NCI-H524 treated with DMSO at 0.1 percent for 48 hours (cell line): ENCODE results near the gene LARGE1.

Experiments
- DNase-seq: peaks from one replicate; lab custom pipeline; 2025; lab: John Stamatoyannopoulos, UW

LARGE1 gene

DNA sequence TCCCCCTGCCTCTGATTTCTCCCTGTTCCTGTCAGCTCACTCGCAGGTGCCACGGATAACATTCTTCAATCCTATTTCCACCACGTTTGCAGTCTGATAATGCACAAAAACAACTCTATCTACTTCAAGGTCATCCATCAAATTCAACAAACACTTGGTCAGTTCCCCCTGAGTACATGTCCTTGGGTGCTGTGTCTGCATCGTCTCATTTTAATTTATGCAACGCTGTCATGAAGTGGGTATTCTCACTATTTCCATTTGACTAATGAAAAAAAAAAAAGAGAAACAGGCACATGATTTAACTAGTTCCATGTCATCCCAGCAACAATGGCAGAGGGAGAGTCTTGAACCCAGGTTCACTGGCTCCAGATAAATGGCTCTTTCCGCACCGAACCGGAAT is 262.6 kb downstream of the LARGE1 start:
- no peak for DNase-seq

DNA sequence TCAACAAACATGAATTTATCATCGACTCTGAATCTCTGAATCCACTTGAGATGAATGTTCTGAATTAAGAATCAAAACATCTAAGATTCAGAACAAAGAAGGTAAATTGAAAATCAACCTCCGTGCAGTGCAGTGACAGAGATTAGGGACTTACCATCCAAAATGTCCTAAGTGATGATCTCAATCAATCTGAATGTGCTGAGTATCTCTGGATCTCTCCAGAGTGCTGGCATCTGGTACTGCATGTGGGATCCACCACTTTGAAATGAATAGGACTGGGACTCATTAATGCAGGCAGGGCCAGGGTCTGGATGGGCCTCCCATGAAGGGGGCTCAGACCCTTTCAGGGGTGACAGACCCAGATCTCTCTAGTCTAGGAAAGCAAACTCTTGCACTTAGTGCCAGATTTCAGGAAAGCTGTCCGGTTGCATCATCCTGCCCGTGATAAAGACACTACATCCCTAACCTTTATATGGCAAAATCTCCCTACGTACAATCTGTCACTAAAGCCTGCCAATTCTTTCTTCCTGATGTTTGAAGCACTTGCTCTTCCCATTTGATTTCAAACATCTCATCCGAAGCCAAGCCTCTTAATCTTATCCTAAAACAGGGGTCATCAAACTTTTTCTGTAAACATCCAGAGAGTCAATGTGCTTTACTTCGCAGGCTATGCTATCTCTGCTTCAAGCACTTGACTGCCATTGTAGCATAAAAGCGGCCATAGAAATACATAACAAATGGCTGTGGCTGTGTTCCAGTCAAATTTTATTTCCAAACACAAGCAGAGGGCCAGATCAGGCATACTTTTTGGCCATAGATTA is 263.3 kb downstream of the LARGE1 start:
- DNase-seq = no peak

DNA sequence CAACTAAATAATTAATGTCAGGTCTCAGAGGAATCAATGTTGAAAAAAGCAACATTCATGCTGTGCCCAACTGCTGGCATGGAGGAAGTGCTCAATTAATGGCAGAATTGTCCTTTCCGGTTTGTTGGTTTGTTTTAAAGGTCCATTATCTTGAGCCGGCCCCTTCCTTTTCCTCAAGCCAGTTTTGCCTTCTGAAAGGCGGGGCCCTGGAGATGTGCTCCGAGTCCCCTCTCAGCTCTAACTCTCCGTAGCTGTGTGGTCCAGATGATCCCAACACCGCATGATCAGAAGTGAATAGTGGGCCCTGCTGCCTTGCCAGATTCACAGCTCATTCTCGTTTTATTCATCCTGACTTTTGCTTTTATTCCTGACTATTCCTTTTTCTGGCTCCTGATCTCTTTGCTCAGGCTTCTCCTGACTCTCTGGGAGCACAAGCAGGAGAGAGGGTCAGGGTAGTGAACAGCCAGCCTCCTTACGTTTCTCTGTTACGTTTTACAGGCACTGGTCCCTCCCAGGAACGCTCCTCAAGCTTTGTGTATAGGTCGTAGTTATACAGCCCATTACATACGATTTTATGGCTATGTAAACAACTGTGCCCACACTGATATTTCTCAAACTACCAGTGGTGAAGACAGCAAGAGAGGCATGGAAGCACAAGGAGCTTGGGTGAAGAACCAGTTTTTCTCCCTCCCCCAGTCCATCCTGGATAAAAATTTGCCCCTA is 265.9 kb downstream of the LARGE1 start:
- no peak for DNase-seq

DNA sequence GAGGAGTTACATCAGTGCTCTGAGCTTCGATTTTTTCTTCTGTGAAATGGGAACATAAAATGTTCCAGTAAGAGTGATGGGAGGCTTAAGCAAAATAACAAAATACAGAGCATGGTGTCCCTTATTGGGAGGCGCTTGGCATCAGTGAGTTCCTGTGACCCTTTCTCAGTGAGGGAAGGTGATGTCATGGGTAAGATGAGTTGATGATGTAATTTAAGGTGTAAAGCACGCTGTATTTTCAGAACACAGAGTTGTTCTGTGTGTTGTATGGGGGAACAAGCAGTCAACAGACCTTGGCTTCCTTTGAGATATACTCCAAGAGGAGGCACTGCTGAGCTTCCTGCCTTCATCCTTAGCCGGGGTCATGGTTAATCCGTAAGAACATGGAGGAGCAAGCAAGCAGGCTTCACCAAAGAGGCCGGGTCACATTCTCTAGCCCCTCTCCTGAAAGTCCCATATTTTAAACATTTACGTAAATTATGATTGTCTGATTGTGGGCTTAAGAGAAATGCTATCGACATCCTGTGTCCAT is 266.7 kb downstream of the LARGE1 start:
- DNase-seq = no peak

DNA sequence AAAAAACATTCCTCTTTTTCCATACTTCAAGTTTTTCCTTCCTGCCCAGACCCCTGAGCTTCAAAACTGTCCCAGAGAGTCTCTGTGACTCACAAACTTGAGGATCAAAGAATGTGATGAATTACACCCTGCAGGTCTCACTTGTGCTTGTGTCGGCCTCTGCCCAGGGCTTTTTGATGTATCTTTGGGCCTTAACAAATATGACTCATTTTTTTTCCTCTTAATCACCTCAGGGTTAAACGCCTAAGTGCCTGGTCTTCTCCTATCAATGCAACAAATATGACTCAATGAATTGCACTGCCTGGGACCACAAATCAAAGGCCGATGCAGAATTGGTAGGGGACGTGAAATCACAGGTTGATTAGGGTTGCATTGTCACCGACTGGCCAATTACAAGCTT is 267.7 kb downstream of the LARGE1 start:
- DNase-seq = no peak

DNA sequence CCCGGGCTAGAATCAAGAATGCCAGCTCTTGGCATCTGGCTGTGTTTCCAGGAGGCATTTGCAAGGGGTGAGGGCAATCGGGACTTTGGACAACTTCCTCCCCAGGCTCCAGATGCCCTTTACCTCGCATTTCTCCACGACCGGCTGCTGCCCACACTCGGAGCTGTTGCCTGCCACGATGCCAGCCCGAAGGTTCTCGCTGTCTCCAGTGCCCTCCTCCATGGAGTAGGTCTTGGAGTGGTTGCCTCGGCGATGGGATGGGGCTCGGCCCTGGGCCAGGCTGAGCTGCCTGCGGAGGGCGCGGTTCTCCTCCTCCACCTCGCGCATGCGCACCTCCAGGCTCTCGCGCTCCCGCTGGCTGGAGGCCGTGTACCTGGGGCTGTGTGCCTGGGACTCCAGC is 270.0 kb downstream of the LARGE1 start:
- DNase-seq = no peak

DNA sequence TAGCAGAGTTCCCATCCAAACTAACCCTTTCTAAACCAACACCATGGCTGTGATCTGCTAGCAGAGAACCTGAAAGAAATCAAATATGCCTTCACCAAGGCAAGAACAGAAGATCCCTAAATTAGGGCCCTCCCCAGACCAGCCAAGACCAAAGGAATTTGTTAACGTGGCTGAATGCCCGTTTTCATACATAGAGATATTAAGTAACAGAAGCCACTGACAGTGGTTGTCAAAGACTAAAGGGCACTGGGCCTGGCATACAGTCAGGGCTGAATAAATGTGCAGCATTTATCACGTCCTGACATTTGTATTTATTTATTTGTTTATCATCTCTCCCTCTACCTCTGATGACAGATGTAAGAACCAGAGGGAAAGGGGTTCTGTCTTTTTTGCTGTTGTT is 271.8 kb downstream of the LARGE1 start:
- DNase-seq = no peak

DNA sequence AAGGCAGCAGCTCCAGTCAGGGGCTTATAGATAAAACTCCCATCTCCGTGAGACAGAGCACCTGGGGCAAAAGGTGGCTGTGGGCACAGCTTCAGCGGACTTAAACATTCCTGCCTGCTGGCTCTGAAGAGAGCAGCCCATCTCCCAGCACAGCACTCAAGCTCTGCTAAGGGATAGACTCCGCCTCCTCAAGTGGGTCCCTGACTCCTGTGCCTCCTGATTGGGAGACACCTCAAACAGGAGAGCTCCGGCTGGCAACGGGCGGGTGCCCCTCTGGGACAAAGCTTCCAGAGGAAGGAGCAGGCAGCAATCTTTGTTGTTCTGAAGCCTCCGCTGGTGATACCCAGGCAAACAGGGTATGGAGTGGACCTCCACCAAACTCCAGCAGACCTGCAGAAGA is 279.4 kb downstream of the LARGE1 start:
- no peak for DNase-seq

DNA sequence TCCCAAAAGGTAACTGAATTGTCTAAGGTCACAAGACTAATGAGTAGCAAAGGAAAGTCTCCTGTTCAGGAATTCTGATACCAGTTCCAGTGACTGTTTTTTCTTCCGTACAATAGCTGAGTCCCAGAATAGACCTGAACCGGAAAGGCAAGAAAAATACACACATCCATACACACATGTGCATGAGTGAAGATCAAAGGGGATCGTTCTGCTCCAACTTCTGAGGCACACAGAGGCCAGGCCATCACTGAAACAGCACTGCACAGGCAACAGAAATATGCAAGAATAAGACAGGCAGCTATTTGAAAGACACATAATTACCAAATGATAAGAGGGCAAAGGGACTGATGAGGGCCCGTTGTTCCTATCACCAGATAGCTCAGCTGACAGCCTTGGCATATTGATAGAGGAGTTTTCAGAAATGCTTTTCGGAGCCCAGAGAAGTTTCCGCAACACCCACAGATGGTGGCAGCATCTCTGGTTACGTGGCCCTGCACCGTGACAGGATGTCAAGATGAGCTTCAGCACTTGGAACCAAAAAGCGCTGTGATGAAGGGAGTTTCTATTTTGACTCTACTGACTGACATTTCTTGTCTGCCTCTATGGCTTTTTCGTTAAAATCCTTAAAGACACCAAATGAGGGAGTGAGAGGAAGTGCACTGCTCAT is 280.6 kb downstream of the LARGE1 start:
- DNase-seq = no peak

DNA sequence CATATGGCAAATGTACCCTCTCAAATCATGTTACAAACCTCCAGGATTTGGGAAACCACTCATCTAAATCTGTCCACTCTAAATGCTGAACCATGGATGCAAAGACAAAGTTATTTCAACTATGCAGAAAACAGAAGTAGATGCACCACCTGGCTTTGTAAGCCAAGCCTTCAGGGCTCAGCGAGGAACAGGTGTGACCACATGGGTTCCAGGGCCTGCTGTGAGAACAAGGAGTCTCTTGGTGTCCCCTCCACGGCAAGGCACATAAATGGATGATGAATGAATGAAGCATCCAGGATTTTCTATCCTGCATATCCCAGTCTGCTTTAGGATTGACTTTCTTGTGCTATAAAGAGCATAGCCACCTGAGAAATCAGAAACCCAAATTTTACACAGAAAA is 284.5 kb downstream of the LARGE1 start:
- no peak for DNase-seq

DNA sequence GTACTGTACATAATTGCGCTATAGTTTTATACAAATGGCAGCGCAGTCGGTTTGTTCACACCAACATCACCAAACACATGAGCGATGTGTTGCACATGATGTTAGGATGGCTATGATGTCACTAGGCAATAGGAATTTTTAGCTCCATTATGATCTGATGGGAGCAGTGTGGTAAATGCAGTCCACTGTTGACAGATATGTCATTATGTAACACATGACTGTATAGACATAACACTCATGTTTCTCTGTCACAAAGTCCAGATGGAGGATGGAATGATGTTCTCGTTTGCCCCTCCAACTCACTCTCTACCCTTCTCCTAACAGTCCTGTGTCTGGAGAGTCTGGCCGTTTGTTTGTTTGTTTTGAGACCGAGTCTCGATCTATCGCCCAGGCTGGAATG is 288.5 kb downstream of the LARGE1 start:
- DNase-seq = no peak

DNA sequence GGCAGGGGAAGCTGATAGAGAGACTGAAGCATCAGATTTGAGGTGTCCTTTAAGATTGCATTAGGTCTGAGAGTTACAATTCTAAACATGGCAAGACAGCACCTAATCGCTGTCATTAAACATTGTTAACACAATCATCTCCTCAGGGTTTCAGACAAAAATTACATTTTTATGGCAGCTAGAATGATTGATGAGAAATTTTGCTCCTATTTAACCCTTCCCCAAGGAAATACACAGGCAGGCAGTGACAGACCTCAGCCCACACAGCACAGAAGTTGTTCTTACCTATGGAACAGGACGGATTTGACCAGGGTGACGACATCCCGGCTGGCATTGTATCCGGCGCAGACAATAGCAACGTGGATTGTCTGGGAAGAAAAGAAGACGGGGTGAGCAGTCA is 294.3 kb downstream of the LARGE1 start:
- no peak for DNase-seq

DNA sequence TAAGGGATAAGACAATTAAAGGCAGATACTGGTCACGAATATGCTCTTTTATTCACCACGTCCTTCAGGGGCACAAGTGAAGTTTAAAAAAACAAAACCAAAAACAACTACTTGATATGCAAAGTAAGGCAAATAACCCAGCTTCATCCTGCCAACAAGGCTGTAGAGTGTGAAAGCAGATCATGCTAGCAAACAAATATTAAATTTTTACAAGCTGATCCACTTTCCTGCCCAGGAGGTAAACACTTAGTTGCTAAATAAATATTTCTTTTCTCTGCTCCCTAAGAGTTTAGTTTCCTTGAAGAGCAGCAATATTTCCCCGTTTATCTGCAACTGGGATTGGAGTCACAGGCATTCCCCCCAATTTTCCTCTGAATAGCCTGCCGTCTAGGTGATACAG is 300.2 kb downstream of the LARGE1 start:
- DNase-seq = no peak

DNA sequence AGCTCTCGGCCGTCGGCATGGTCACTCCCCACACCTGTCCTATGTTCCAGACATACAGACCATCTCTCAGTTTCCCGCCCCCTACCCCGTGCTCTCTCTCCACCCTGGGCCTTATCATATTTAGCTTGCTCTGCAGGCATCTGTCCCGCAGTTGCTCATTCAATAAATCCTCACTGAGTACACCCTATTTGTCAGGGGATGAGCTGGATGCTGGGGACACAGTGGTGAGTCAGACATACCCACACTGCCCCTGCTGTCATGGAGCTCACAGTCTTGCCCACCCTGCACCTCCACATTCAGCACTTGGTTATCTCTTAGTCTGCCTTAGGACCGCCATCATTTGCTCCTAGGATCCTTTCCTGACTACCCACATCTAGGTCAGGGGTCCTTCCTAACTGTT is 313.8 kb downstream of the LARGE1 start:
- DNase-seq = no peak

DNA sequence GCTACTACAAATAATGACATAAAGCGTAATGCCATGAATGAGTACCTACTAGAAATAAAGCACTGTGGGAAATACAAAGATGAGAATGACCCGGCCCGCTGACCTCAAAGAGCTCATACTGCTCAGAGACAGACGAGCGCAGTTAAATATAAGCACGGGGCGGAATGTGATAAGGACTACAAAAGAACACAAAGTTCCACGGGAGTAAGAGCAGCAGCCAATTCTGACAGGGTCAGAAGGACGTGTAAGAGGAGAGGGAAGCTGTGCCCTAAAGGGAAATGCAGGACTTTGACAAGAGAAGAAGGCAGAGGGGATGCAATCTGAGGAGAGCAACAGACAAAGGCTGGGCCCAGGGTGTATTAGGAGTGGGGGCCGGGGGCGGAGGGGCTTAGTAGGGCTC is 314.6 kb downstream of the LARGE1 start:
- no peak for DNase-seq

DNA sequence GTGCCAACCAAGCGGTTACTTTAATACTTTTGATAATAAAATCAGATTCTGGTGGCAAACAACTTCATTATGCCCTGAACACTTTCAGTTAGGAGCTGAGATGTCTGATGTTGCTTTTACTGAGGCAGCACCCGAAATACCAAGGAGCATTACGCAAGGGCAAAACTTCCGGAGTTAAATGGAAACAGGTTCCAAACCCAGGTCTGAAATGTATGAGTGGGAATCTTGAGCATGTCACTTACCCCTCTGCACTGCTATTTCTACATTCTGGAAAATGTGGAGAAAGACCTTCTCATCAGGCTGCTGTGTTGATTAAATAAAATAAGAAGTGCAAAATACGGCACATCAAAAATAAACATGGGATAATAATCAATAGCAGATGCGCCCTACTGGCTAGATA is 315.1 kb downstream of the LARGE1 start:
- no peak for DNase-seq

DNA sequence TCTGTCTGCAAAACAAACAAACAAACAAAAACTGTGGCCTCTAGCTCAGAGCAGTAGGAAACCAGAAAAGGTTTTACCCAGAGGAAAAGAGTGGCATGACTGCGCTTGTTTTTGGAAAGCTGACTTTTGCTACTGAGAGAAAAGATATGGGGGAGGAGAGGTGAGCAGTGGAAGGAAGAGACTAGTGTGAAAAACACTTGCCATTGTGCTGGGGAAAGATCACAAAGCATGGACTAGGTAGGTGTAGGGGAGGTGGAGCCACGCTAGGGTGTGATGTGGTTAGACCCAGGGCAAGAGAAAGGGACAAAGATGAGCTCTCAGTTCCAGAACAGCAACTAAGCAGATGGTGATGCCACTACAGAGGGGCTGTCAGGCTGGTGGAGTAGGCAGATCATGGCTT is 319.2 kb downstream of the LARGE1 start:
- DNase-seq = no peak

DNA sequence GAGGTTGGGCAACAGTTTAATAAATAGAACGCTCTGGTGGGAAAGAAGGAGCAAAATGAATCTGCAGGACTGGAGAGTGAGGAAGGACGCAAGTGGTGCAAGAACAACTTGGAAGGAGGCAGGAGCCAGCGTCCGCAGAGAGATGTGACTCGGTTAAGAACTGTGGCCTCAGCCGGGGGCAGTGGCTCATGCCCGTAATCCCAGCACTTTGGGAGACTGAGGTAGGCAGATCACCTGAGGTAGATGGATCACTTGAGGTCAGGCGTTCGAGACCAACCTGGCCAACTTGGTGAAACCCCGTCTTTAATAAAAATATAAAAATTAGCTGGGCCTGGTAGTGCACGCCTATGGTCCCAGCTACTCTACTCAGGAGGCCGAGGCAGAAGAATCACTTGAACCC is 319.7 kb downstream of the LARGE1 start:
- DNase-seq = no peak

DNA sequence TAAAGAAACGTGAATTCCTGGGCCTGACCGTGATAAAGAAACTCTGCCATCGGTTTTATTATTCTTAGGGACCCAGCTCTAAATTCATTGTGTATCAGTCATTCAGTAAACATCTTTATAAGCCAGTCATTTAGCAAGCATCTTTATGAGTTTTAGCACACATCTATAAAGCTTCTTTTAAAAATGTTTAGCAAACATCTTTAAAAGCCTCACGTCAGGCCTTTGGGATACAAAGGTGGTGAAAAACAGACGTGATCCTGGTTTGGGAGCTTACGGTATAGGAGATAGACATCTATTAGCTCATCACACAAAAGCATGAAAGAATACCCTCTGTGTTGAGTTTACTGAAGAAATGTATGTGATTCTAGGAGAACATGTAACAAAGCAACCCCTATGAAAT is 320.2 kb downstream of the LARGE1 start:
- no peak for DNase-seq

DNA sequence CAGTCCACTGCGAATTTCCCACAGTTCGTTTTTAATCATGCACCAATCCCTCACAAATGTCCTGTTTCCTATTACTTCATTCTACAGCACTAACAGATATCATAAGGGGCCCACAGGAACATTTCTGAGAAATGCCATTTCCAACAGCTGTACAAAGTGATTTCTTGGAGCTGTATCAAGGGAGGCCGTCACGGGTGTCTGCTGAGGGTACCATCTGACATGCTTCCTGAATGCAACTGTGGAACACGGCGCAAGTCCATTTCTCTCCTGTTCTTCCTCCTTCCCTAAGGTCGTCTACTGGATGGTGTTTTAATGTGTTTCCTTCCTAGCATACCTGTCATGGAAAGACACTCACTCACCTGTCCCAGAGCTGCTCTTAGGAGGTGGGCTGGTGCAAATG is 320.7 kb downstream of the LARGE1 start:
- DNase-seq = no peak

DNA sequence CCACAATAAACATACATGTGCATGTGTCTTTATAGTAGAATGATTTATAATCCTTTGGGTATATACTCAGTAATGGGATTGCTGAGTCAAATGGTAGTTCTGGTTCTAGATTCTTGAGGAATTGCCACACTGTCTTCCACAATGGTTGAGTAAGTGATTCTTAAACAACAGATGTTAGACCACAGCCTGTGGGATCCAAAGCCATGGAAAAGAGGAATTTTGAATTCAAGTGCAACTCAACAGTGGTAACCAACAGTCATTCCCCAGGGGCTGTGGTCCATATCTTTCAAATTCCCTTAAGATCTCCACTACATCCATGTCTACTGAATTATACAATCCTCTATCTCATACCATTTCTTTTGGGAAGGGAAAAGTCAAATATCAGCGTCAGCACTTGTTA is 321.5 kb downstream of the LARGE1 start:
- DNase-seq = no peak

DNA sequence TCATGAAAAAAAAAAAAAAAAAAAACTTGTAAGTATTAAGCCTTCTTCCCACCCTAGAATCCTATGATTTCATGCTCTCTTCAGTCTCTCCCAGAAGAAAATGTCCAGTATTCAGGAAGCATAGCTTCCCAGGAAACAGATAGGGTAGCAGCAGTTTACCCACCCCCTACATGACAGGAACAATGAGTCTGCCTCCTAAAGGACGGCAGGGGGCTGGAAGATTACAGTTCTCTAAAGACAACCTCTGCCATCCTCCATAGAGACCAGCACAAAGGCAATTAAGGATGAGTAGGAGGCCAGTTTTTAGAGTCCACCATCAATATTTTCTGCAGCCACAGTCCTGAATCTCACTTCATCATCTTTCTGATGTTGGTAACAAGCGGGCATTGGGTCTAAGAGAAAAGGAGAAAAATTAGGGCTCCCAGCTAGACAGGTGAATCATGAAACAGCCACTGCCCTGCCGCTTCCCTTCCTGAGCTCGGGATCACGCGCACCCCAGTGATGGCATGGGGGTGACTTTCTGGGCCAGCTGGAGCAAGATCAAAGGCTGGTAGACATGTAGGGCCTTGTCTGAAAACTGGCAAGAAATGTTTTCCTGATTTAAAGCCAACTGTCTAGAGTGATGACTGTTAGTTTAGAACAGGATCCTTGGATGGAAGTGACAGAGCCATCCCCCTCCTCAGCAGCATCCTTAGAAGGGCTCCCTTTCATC is 322.8 kb downstream of the LARGE1 start:
- DNase-seq = no peak
